Stimulated activated CD4-positive, alpha-beta T cell treated with anti-CD3 and anti-CD28 coated beads, Interleukin-15, amount 100 ng/mL, for 1 hour (primary cell): ENCODE measurements around the gene TSPEAR.

Source experiments
- DNase-seq, 2 donors: peaks; one replicate each; pipeline ENCODE4 v3.0.0-alpha.2; 2020; ENCODE audit warnings: low read depth in 1 of 2, low spot score in 1 of 2

TSPEAR gene

DNA sequence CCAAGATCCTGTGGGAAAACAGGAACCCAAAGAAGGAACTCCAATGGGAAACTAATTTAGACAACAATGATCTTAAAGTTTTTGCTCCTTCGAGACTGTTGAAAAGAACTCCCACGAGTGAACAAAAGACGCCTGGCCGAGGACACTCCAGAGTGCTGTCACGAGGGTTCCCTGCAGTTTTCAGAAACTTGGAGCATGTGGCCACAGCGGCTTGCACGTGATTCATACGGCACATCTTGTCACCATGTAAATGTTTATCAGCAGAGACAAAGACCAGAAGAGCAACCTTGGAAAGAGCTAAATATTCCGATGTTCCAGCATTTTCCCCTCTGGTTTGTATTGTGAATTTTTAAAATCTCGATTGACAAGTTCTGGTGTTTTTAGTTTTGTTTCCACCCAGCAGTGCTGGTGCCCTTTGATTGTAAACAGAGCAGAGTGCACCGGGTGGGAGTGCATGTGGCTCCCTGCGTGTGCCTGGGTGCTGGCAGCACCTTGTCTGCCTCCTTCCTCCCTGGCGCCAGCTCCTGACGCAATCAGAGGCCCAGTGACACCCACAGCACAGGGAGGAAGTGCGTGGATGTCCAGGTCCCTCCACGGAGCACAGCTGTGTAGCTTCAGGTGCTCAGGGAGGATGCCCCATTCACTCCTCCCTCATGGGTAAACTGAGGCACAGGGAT is 233.1 kb downstream of the TSPEAR start:
- no peak for DNase-seq

DNA sequence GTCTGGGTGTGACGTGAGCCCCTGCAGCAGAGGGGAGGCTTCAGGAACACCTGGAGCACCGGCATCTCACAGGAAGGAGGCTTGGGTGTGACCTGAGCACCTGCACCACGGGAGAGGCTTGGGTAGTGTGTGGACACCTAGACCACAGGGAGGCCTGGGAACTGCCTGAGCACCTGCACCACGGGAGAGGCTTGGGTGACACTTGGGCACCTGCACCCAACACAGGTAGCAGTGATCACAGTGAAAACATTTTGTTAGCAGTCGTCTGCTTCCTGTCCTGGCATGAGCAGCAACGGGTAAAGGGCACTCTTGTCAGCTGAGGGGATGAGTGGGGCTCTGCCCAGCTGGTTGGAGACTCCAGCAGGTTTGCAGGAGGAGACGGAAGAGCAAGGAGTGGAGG is 233.7 kb downstream of the TSPEAR start:
- no peak for DNase-seq

DNA sequence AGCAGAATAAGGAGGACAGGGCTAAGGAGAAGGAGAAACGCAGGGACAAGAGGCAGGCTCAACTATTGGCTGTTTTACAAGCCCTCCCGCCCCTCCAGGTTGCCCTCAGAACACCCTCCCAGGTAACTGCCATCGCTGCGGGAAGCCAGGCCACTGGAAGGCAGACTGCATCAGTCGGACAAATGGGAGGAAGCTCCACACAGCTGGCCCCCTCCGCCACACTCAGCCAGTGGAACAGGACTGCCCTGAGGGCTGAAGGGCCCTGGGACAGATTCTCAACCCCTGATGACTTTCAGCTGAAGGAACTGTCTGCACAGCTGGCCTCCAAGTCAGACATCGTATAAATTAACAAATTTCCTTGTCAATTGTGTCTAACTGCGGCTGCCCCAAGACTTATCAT is 234.2 kb downstream of the TSPEAR start:
- DNase-seq: no peak

DNA sequence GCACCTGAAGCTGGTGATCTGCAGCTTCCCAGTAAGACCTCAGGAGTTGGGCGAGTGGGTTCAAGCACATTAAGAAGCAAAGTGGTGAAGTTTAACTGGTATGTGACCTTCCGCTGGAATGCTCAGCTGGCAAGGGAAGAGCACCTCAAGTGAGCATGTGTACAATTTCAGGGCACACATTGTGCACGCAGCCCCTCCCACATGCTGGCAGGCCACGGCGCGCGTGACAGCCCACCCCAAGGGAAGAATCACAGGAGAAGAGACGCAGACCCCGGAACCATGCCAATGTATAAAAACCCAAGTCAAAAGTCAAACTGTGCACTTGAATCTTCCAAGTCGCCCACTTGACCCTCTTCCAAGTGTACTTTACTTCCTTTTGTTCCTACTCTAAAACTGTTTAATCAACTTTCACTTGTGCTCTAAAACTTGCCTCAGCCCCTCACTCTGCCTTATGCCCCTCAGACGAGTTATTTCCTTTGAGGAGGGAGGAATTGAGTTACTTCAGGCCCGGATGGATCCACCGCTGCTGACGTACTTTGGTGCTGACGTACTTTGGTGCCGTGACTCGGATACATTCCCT is 236.0 kb downstream of the TSPEAR start:
- DNase-seq: no peak

DNA sequence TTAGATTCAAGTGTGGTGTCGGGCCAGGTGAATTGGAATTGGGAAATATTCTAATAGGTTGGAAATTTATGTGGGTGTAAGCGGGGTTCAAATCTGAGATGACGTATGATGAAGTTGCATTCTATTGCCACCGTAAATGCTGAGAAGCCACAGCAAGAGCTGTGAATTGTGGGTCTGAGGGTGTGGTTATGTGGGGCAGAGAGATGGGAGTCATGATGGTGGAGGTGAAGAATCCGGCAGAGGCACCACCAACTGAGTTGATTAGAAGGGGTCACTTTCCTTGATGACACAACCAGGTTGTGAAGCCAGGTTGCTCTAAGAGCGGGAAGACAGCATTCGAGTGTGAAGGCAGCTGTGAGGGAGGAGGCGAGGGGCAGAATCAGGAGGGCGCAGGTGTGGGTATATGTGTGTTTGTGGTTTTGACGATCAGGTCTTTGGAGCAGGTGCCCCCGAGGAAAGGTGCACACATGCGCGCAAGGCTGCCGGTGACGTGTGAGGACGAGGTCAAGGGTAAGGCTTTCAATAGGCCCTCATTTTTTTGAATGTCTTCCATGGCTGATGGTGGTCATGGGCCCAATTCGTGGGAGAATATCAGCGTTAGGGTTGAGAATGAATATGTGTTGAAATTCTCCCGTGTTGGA is 237.3 kb downstream of the TSPEAR start:
- DNase-seq: no peak

DNA sequence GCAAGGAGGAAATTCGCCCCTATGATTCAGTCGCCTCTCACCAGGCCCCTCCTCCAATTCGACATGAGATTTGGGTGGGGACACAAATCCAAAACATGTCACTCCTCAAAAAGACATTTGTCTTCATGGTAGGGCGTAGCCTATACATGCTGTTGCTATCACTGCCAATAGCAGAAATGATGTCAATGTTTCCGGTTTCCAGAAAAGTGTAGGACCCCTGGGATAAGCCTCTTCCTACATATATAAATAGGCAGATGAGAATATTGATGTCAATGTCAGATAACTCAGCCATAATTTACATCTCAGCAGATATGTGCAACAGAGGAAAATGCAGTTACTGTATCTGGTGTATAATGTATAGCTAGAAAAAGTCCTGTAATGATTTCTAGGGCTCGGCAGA is 239.4 kb downstream of the TSPEAR start:
- no peak for DNase-seq

DNA sequence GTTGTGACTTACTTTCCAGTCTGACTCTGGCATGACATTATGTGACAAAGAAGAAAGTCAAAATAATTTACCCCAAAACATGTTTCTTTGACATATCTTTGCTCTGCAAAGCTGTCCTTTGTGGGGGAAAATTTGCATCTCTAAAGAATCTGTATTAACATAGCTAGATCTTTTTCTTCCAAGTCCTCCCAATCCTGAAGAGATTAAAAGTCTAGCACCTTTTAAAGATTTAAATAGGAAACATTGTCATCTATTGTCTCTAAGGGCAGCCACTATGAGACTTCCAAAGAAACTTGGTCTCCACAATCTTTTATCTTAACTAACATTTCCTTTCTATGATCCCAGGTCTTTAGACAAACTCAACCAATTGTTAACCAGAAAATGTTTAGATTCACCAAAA is 240.0 kb downstream of the TSPEAR start:
- no peak for DNase-seq

DNA sequence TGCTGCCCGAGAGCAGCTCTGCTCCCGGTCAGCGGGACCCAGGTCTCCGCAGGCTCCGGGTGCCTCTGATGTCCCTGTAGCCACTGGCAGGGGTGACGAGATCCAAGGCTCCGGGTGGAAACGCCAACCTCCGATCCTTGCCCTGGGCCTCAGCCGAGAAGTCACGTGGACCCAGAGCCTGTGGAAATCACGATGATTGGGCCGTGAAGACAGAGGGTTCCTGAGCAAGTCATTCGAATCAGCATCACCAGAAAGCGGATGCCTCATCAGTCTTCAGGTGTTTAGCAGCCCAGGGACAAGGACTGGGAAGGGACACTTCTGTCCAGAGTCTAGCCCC is 243.5 kb downstream of the TSPEAR start:
- DNase-seq: no peak

DNA sequence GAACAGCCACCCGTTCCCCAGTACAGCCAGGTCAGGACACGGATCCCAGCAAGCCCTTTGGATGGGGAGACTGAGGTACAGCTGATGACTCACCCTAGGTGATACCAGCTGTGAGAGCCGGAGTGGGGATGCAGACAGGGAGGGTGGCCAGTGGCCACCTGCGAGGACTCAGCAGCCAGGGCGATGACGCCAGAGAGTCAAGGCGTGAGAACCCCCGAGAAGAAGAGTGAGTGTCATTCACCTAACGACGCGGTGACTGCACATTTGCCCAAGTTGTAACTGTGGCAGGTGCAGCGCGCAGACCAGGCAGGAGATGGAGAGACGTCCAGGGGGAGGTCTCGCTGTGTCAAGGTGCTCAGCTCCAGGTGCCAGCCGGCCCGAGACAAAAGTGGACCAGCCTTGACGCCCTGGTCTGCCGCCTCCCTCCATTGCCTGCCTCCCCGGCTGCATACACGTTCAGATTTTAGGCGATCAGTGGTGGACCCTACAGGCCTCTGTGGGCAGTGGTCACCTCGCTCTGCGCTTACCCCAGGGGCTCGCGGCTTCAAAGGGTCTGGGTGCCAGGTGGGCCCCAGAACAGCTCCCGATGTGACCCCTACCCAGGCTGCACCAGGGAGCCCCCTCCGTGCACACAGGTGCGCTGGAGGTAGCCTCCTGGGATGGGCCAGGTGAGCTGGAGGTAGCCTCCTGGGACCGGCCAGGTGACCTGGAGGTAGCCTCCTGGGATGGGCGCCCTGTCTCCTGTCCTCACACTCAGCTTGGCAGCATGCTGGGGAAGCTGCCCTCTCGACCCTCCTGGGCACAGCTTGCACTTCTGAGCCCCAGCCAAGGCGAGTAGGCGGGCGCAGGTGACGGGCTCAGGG is 244.1 kb downstream of the TSPEAR start:
- no peak for DNase-seq

DNA sequence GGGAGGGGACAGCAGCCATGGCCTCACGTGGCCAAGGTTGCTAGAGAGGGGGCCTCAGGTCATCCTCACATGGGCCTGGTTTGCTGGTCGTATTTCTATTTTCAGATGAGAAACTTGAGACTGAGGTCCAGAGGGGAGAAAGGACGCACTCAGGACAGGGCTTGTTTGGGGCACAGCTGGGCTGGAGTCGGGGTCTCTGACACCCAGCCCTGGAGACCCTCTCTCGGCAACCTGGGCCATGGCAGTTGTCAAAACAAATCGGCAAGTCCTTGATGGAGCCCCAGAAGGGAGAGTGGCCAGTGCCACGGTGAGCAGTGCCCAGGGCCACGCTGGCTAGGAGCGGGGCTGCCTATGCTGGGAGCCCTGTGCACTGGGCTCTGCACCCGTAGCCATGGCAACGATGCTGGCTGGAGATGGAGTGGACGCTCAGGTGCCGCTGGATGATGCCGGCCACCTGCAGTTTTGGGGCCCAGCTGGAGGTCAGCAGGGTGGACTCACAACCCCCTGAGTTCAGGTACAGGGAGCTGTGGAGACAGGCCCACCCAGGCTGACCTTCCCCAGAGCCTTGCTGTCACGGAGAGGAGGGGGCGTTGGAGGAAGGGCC is 244.9 kb downstream of the TSPEAR start:
- DNase-seq: no peak

DNA sequence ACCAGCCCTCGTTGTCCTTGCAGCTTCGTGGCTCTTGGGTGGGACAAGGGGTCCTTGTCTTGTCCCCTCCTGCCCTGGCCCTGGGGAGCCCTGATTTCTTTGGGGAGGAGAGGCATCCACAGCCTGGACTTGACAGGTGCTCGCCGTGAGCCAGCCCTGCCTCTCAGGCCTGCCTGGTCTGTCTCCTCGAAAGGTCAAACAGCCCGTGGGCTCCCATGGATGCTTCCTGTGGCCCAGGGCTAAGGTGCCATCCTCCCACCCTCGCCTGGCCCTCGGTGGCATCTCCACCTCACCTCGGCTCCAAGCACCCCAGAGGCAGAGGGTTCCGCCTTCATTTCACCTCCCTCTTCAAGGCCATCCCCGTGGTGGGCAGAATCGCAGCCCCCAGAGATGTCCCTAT is 247.0 kb downstream of the TSPEAR start:
- DNase-seq: no peak

DNA sequence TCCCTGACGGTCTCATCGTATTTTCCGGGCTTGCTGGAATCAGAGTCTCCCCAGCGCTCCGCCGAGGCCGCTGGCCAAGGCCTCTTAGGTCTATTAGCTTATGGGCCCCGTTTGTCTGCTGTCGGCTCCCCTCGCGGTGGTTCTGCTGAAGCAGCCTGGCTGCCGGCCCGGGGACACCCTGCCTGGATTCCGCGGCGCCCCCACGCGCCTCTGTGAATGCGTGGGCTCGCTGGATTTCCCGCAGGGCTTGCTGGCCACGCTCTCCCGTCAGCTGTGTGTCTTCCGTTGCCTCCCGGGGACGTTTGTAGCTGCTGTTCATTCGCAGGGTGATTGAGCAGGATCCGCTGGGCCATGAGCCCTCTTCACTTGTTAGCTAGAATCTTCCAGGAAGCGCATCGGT is 247.6 kb downstream of the TSPEAR start:
- DNase-seq: no peak

DNA sequence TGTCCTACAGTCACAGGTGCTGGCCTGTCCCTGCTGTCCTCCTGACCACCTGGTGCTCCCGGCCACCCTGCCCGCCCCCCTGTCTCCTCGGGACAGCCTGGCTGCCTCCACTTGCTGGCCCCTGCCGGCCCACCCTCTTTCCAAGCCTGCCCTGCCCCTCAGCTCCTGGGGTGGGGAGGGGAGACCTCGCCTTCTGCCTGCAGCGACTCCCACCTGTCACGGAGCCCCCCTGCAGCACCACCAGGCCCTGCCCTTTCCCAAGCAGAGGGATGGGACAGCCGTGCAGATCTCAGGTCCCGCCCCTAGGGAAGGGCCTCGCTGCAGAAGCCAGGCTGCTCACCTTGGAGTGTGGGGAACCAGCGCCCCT is 248.6 kb downstream of the TSPEAR start:
- DNase-seq: no peak

DNA sequence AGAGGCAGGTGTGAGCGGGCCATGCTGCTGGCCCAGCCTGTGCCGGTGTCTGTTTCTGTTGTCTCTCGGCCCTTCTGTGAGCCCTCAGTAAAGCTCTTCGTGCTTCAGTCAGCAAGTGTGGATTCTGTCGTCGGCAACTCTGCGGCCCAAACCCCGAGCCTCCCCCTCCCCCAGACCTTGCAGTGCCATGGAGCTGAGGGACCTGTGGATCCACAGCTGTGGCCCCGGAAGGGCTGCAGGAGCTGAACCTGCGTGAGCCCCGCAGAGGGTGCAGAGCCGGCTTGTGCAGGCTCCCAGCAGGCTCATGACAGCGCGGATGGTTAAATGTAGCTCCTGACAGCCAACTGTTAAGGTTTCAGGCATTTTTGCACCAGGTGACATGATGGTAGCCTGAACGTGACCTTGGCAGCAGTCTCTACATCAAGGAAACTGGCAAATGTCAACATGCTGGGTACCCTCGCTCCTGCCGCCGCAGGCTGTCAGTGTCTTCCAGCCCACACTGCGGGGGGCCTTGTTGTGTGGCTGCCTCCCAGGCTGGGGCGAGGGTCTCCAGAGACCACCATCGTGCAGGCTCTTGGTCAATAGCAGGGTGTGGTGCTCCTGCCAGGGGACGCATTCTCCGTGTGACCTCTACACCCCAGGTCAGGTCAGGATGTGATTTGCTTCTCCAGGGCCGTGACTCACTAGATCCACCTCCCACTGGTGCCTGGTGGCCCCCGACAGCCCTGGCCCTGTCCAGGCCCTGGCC is 249.1 kb downstream of the TSPEAR start:
- DNase-seq: no peak

DNA sequence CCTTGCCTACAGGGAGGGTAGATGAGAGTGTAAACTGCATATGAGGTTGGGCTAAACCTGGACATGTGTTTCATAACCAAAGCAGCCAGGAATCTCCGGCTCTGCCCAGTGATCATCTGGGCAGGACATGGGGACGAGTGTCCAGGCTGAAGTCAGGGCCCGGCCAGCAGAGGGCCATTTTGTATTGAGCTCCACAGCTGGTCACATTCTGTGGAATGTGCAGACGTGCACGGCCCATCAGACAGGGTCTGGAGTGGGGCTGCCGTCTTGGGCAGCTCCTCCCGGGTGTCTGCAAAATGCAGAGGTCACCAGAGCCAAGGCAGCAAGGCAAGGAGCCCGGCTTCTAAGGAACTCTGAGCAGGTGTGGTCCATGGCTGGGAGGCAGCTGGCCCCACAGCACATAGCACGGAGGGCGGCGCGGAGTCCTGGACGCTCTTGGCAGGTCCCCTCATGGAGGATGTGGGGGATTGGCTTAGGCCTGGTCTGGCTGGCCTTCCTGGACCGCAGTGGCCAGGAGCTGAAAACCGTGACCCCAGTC is 249.8 kb downstream of the TSPEAR start:
- no peak for DNase-seq

DNA sequence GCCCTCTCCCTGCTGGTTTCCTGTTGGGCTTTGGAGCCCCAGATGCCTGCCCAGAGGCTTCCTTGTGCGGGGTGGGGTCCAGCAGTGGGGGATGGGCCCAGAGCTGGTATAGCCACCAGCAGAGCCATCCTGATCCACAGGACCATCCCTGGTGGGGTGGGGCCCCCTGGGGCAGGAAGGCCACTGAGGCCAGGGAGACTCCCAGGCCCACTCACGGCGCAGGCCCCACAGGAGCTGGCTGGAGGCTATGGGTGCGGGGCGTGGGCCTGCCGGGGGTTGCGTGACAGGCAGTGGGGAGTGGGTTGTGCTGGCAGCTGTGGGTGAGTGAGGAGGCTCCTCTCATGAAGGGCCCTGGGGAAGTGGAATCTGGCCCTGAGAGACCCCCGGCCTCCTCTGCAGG is 250.4 kb downstream of the TSPEAR start:
- no peak for DNase-seq

DNA sequence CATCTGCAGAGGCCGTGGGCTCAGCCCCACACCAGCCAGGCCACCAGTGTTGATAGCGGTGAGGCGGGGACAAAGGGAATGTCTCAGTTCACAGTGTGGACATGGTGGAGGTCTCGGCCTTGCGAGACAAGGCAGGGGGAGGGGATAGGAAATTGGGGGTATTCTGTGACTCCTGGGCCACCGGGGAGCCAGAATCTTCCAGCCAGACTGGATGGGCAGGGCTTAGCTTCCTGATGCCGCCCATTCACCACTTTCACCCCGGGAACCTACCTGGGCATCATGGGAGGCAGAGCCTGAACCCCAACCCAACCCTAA is 251.0 kb downstream of the TSPEAR start:
- no peak for DNase-seq

DNA sequence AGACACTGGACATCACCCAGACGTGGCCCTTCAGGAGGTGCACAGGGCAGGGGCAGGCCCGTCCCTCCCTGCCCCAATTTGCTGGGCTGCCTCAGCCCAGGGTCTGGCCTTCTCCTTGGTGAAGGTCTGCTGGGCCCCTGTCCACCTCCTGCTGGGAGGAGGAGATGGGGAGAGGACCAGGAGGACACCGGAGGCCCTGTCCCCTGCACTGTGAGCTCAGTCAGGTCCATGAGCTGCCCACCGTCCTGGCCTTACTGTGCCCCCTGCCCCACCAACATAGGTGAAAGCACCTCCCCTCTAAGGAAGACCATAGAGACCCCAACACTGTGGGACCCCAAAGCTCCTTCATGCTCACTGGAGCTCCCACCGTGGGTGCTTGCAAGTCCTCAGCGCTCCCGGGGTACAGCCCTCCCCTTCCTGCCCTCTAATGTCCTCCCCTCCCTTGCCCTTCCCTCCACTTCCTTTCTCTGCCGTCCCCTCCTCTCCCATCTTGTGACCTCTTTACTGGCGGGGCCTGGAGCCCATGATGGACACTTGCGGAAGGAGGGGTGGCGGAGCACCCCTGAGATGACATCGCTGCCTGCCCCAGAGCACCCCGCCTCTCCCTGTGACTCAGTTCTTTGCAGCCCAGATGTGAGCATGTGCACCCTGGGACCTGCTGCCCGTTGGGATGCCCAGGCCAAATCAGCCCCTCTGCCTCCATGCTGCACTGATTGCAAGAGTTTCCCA is 251.5 kb downstream of the TSPEAR start:
- no peak for DNase-seq

DNA sequence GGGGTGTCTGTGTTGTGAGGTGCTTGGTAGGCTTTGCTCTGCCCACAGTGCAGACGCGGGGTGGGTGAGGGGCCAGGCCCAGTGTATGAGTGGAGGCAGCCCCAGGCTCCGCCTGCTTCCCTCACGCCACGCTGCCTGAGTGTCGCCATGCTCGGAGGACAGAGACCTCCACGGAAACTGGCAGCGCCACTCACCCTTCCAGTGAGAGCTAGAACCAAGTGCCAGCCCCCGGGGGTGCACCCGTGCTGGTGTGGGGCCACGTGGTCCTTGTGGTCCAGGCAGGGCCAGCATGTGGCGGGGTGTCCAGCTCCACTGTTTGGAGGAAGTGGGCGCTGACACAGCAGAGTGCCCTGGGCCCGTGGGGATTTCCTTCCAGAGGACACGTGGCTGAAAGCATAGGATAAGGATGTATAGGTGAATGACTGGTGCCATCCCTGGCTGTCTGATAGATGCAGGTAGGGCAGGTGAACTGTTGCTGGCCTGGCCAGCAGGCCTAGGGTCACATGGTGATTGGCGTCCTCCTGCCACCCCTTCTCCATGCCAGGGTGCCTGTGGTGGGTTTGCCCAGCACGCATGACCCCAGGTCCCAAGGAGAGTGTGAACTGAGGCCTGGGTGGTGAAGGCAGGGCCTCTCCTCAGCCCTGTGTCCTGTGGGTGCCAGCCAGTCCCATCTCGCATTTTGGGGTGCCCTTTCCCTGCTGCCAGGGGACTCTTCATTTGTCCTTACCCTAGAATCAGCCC is 252.2 kb downstream of the TSPEAR start:
- no peak for DNase-seq
